Measurements from ENCODE around the gene POU3F4.

GRCh38 chrX:83516597-83516996 is 8.5 kb downstream of the POU3F4 start:
- TF ChIP-seq CTCF (IDR thresholded peaks at IDR 0.05) (no peak), POLR2A (IDR thresholded peaks at IDR 0.05) (no peak), EP300 (IDR thresholded peaks at IDR 0.05) (no peak)

All from ovary (tissue), 3 donors.